HG02642 (cell line): ENCODE data around the gene LY6G6D.

Experiments
- ATAC-seq: cut with Tn5 transposase; IDR thresholded peaks from one replicate; pipeline ENCODE4 v1.9.1; 2021; ENCODE audit warnings: mild to moderate bottlenecking; ENCODE audit not compliant: unreplicated experiment, poor library complexity

The LY6G6D gene, protein sequence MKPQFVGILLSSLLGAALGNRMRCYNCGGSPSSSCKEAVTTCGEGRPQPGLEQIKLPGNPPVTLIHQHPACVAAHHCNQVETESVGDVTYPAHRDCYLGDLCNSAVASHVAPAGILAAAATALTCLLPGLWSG

DNA sequence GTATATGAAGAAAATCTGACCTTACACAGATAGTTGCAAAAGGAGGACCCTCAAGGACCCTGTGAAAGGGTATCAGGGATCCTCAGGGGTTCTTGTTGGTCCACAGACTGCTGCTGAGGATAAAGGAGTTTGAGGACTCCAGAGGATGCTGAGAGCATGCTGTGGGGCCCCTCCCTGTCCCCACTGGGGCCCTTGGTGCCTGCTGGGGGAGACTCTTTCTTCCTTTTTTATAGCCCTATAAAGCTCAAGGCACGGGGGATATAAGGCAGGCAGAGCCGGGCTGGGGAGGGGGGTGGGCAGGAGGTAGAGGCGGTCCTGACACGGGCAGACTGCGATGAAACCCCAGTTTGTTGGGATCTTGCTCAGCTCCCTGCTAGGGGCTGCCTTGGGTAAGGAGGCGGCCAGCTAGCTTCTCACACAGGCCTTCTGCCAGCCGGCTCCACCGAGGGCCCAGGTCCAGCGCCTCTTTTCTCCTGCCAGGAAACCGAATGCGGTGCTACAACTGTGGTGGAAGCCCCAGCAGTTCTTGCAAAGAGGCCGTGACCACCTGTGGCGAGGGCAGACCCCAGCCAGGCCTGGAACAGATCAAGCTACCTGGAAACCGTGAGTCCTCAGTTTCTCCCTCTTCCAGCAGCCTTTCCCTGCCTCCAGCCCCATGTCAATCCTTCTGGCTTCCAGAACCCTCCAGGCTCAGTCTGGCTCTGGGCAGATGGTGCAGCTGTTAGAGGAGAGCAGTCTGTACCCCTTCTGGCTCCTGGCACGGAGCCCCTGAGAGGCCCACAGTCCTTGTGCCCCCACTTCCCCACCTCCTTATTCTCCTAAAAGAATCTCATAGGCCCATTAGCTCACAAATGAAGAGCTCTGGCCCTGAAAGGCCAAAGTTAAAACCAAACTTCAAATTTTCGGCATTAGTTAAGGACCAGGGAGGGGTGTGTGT lies at the start of gene LY6G6D:
TSS of gene LY6G6D (plus strand) at position 327 of the 937 bp plus-strand sequence. CDS start at position 335, 8 bp downstream.
- ATAC-seq = no peak

- ATAC-seq = peak; percentile 81
These were observed 49.4 kb upstream of the LY6G6D start, which contains the start of gene CSNK2B for GRCh38 chr6:31665501-31666336. TSS of gene CSNK2B (plus strand) at chr6:31666080. CDS start at chr6:31666832, 752 bp downstream.

- no peak for ATAC-seq
These were observed 48.7 kb upstream of the LY6G6D start for GRCh38 chr6:31666337-31666965.

- ATAC-seq = no peak
These were observed 45.5 kb upstream of the LY6G6D start, which contains the start of gene LY6G5B for GRCh38 chr6:31669676-31670075. TSS of gene LY6G5B (plus strand) at chr6:31669976. CDS start at chr6:31670951, 975 bp downstream.

- ATAC-seq = no peak
These were observed 38.7 kb upstream of the LY6G6D start for GRCh38 chr6:31676322-31676903.

- no peak for ATAC-seq
These were observed 38.2 kb upstream of the LY6G6D start for GRCh38 chr6:31676904-31677303.

DNA sequence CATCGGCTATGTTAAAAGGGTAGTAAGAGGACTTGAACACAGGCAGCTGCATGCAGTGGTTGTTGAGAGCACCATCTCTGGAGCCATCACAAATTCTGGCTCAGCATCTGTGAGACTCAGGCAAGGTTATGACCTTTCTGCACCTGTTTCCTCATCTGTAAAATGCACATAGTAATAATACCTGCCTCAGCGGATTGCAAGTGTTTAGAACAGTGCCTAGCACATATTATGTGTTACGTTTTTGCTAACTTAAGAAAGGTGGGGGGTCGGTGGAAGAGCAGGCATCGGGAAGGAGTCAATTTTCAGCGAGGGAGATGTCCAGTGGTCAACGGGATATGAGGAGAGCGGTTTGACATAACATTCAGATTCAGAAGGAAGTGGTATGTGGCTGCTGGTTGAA lies 37.2 kb upstream of the LY6G6D start:
- no peak for ATAC-seq

DNA sequence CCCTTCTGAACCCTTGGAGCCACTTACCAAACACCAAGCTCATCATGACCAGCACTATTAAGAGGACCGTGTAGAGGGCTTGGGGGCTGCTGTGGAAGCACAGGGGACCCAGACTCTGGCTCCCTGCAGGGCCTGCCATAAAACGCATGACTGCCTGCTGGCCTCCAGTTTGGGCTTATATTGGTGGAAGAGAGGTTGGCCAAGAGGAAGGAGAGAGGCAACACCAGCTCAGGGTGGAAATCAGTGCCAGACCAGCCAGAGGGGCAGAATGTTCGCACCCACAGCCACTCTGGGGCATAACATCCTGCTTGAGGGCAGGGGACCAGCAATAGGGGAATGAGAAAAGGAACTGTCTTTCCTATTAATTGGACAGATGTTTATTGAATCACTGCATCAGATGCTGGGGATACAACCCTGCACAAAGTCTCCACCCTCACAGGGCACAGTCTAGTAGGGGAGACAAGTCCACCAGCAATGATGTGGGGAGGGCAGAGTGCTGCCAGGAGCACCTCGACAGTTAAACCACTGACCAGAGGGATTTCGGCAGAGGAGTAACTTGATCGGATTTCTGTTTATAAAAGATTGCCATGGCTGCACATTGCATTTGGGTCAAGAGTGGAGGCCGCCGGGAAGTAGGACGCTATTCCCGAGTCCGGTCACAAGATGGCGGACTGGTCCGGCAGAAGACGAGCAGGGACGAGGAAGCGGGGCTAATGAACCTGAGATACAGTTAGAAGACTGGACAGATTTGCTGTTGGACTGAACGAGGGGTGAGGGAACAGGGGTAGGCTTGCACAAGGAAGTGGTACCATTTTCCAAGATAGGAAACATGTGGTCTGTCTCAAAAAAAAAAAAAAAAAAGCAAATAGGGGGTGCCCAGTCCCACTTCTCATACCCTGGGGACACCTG lies 34.7 kb upstream of the LY6G6D start, which contains the start of gene LY6G5C:
TSS of gene LY6G5C (minus strand) at position 842 of the 909 bp plus-strand sequence. CDS start at position 148, 694 bp downstream.
- peak; percentile 53 for ATAC-seq

- peak; percentile 33 for ATAC-seq
These were observed 33.9 kb upstream of the LY6G6D start for GRCh38 chr6:31681135-31681671.

GRCh38 chr6:31683591-31683990 lies 31.6 kb upstream of the LY6G6D start:
- no peak for ATAC-seq

- no peak for ATAC-seq
These were observed 28.7 kb upstream of the LY6G6D start for GRCh38 chr6:31686483-31686882.

DNA sequence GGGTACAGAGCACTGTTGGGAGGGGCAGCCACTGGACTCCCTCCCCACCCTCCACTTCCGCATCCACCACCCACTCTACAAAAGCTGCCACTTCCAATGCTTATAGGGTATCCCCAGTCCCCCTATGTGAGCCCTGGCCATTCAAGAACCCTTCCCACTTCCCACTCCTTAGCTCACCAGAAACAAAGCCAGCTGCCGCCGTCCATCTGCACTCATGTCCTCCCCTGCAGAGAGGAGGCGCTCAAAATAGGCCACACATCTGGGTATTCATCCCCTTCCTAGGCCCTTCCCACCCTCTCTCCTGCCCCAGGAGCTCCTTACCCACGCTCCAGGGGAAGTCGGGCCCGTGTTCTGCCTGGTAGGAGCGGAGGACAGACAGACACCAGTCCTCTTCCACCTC lies 27.8 kb upstream of the LY6G6D start:
- ATAC-seq = no peak

- no peak for ATAC-seq
These were observed 27.1 kb upstream of the LY6G6D start for GRCh38 chr6:31687860-31688693.

DNA sequence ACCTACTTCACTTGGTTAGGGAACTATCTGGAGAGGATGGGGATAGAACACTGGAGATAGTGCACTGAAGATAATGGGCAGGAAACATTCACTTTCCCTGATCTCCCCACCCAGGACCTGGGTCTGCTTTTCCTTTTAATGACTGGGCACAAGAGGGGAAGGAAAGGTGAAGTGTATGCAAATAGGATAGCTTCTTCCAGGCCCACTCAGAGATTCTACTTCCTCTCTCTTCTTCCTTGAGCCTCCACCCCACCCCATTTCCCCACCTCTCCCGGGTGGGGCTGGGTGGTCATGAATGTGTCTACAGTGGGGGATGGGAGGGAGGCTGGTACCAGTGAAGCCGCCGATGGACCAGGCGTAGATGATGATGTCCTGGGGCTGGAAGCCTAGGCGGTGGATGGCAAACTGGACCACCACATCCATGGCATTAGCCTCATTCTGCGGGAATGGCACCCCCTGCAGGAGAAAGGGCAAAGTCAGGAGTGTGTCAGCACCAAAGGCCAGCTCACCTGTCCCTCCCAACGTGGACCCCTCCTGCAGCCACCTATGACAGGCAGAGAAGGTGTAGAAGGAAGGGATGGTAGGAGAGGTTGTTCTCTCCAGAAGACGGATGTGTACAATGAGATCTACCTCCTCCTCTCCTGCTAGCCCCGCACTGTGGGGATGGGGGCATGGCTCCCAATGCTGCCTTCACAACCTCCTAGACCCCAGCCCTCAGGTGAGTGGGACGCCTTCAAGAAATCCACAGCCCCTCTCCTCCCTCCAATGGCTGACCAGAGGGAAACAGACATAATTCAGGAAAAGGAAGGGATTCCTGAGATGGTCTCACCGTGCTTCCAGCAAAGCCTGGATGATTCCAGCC lies 25.7 kb upstream of the LY6G6D start:
- ATAC-seq = no peak

GRCh38 chr6:31690231-31691077 lies 24.7 kb upstream of the LY6G6D start:
- no peak for ATAC-seq

DNA sequence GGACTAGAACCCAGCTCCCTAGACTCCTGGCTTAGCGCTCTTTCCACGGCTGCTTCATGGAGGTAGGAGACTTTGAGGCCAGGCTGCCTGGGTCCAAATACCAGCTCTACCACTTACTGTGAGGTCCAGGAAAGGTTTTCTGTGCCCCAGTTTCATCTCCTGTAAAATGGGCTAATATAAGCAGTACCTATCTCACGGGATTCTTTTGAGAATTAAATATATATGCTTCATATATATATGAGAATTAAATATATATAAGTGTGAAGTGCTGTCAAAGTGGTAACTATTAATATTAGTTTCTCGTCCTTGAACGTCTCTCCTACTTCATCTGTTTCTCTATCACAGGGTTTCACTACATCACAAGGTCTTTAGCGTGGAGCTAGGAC lies 24.1 kb upstream of the LY6G6D start:
- no peak for ATAC-seq
